Vagina (tissue), 2 donors: ENCODE measurements around the gene TNFRSF19. TPM values are rescaled to one million over a fixed set of nuclear protein-coding genes. Genes with fewer than 3 reads are reported as not detected.

ENCODE experiments used
- DNase-seq, 2 donors: peaks; one replicate each; pipeline ENCODE4 v3.0.0-alpha.2; 2017; ENCODE audit errors: extremely low spot score in 2 of 2
- H3K27ac ChIP-seq: fragments of 200-600 bp; sonication (generic); one replicate; pipeline ENCODE4 v1.5.1; 2019
- H3K27me3 ChIP-seq: fragments of 200-600 bp; sonication (generic); one replicate; pipeline ENCODE4 v1.5.1; 2019
- H3K36me3 ChIP-seq, 2 donors: fragments of 200-600 bp; sonication (generic); one replicate each; pipeline ENCODE4 v1.5.1; 2017 to 2019
- H3K4me1 ChIP-seq: fragments of 200-600 bp; sonication (generic); one replicate; pipeline ENCODE4 v1.5.1; 2019
- H3K4me3 ChIP-seq, 2 donors: fragments of 200-600 bp; sonication (generic); 1 replicate in 1 of 2; 2 replicates in 1 of 2; pipeline ENCODE4 v1.5.1; 2016 to 2019
- H3K9me3 ChIP-seq: fragments of 200-600 bp; sonication (generic); one replicate; pipeline ENCODE4 v1.5.1; 2019
- POLR2A ChIP-seq, 2 donors: fragments of 450-650 bp; IDR thresholded peaks; one replicate each; pipeline ENCODE4 v1.6.1; 2017; ENCODE audit warnings: antibody characterized with exemption in 2 of 2, mild to moderate bottlenecking in 2 of 2, moderate library complexity in 2 of 2
- POLR2AphosphoS5 ChIP-seq, 2 donors: sonication (generic); formaldehyde crosslinking; IDR thresholded peaks; one replicate each; pipeline ENCODE4 v1.9.0; 2017; ENCODE audit warnings: antibody characterized with exemption in 2 of 2, mild to moderate bottlenecking in 2 of 2, low read depth in 1 of 2; ENCODE audit not compliant: insufficient read depth in 1 of 2
- intact Hi-C: fragments of 100-400 bp; cut with DNase I; formaldehyde crosslinking; loops from one replicate; pipeline ENCODE4 v1.15.1; 2023
- total RNA-seq: library from RNA; depleted of rRNA; stranded (reverse); fragments of >200 nt; gene quantifications from one replicate; pipeline ENCODE4 v1.2.3, GENCODE V29; 2016
- TF ChIP-seq, protein P1 (sequence below), 3 experiments: fragments of 450-650 bp in 2 of 3; fragments of 200-600 bp in 1 of 3; sonication (generic) in 1 of 3; IDR thresholded peaks; one replicate each; pipeline ENCODE4 v1.5.1; 2017 to 2019; ENCODE audit warnings: antibody characterized with exemption in 3 of 3, mild to moderate bottlenecking in 2 of 3, moderate library complexity in 2 of 3

Gene TNFRSF19
- total RNA-seq, 1 donor from 2014 or later, result 10.3 TPM

DNA sequence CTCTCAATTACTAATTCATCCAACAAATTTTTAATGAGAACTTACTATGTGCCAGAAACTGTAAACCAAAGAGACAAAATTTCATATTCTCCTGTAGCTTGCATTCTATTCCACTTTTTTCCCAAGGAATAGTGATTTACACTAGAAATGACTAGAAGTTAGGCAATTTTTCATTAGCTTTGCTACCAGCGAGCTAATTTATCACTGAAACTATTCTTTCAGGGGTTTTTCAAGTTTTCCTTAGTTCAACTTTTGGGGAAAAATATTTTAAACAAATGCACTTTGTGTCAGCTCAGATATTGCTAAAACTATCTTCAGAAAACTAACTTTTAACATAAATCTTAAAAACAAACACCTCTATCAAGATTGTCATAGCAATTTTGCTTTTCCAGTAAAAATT is 5.4 kb downstream of the TNFRSF19 start:
- TF ChIP-seq, protein P1, sequence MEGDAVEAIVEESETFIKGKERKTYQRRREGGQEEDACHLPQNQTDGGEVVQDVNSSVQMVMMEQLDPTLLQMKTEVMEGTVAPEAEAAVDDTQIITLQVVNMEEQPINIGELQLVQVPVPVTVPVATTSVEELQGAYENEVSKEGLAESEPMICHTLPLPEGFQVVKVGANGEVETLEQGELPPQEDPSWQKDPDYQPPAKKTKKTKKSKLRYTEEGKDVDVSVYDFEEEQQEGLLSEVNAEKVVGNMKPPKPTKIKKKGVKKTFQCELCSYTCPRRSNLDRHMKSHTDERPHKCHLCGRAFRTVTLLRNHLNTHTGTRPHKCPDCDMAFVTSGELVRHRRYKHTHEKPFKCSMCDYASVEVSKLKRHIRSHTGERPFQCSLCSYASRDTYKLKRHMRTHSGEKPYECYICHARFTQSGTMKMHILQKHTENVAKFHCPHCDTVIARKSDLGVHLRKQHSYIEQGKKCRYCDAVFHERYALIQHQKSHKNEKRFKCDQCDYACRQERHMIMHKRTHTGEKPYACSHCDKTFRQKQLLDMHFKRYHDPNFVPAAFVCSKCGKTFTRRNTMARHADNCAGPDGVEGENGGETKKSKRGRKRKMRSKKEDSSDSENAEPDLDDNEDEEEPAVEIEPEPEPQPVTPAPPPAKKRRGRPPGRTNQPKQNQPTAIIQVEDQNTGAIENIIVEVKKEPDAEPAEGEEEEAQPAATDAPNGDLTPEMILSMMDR (IDR thresholded peaks at IDR 0.05), result no peak
- TF ChIP-seq POLR2AphosphoS5 (IDR thresholded peaks at IDR 0.05; ENCODE audit: insufficient read depth in 1 of 2, low read depth in 1 of 2), result no peak
- TF ChIP-seq POLR2A (IDR thresholded peaks at IDR 0.05), result no peak
- Histone ChIP-seq H3K27me3 (no peaks in the 10 kb centered on the region), H3K4me1 (peaks cover 11% of the 10 kb centered on the region), H3K36me3 (no peaks in the 10 kb centered on the region), H3K27ac (no peak overlapping the region), H3K4me3 (no peak overlapping the region), H3K9me3 (no peaks in the 10 kb centered on the region)
- DNase-seq, result no peak
- intact Hi-C loops, result no loop called here

DNA sequence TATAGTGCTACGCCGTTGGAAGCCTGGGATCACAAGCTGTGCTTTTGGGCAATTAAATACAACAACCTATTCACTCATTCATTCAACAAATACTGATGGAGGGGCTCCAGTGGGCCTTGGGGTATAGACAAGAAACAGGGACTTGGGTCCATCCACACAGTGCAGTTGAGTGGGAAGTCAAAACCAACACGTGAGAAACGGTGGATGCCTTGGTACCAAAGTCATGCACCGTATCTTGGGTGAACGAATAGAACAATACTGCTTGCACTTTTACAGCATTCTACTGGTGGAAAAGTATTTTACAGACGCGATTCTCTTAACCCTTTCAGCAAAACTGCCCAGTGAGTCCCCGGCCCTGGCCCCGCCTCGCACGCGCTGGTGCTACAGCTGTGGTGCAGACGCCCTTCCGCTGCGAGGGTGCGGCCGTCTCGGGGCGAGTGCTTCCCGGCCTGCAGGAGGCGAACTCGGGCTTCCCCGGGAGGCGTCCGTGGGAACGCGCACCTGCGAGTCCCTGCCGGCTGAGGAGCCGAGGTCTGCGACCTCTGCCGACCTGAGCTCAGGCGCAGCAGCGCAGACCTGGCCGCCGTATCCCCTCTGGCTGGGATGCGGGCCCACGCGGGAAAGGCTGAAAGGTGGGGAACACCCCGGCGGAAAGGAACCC is 8.3 kb downstream of the TNFRSF19 start:
- no peaks in the 10 kb centered on the region for H3K9me3 ChIP-seq
- TF ChIP-seq, protein P1 (IDR thresholded peaks at IDR 0.05), result peak; percentile 38 to 71 (median 53)
- TF ChIP-seq POLR2AphosphoS5 (IDR thresholded peaks at IDR 0.05; ENCODE audit: insufficient read depth in 1 of 2, low read depth in 1 of 2) (peak in 1 of 2 donors; percentile 24), POLR2A (IDR thresholded peaks at IDR 0.05) (no peak)
- peak overlapping the region; percentile 92 for H3K27ac ChIP-seq
- intact Hi-C loops, result no loop called here
- peaks cover 11% of the 10 kb centered on the region for H3K4me1 ChIP-seq
- DNase-seq, result no peak
- H3K27me3 ChIP-seq, result no peaks in the 10 kb centered on the region
- no peaks in the 10 kb centered on the region for H3K36me3 ChIP-seq
- H3K4me3 ChIP-seq, result peak overlapping the region; percentile 91

DNA sequence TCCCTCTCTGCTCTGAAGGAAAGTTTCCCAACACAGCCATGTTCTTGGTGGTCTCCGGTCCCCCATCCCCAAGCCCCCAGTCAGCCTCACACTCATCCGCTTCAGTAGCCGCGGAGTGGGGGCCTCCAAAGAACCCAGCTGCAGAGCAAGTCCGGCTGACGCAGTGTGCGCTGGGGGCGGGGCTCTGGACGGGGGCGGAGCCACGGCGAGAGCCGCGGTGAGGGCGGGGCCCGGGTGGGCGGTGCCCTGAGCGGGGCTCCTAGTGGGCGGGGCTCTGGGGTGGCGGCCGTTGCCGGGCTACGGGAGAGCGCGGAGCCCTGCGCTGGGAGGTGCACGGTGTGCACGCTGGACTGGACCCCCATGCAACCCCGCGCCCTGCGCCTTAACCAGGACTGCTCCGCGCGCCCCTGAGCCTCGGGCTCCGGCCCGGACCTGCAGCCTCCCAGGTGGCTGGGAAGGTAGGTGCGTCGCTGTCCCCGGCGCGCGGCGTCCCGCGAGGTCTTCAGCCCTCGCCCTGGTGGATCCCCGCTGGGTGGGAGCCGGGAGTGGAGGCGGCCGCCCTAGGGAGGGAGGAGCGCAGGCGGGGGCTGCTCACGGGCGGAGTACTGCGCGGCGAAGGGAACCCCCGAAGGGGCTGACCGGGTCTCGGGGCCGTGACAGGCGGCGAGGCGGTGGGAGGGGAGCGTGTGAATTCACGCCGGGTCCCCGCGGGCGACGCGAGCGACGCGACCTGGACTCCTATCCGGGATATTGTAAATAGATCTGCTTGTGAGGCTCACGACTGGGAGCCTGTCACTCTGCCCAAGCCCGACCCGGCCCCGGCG is 9.1 kb downstream of the TNFRSF19 start:
- peak in 1 of 2 donors; percentile 79 for TF ChIP-seq POLR2AphosphoS5 (IDR thresholded peaks at IDR 0.05; ENCODE audit: insufficient read depth in 1 of 2, low read depth in 1 of 2)
- peak in 1 of 2 donors; percentile 45 for TF ChIP-seq POLR2A (IDR thresholded peaks at IDR 0.05)
- TF ChIP-seq, protein P1 (IDR thresholded peaks at IDR 0.05), result no peak
- DNase-seq, result peak in 1 of 2 donors; percentile 93
- Histone ChIP-seq H3K27ac (peak overlapping the region; percentile 92), H3K4me3 (peak overlapping the region; percentile 91), H3K4me1 (peaks cover 11% of the 10 kb centered on the region), H3K27me3 (no peaks in the 10 kb centered on the region), H3K9me3 (no peaks in the 10 kb centered on the region), H3K36me3 (no peaks in the 10 kb centered on the region)
- intact Hi-C loops, result no loop called here

DNA sequence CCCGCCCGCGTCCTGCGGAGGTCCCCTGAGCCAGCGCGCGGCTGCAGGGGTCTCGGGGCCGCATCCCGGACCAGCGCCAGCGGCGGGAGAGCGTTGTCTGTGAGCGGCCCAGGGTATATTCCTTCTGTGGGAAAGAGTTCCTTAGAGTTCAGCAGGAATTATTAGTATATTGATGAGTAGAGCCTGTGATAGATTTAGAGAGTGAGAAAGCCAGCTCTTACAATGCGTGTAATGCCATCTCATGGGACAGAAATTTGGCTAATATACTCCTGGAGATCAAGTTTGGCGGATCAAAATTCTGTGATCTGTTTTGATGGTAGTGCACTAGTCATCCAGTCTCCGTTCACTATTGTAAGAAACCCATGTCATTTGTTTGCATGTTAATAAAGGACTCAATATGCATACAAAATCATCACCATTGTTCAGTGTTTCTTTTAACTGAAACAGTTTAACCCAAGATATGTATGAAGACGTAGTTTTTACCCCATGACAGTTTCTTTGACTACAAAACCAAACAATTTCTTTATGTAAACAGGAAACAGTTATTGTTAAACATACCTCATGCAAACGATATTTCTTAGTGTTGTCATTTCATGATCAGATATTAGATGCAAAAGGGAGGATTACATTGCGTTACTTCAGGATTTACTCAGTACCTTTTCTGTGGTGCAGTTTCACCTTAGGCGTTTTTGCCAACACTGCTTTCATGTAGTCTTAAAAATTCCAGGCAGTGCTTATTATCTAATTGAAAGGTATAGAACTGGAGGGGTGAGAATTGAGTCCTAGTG is 9.9 kb downstream of the TNFRSF19 start:
- Histone ChIP-seq H3K4me1 (peaks cover 11% of the 10 kb centered on the region), H3K9me3 (no peaks in the 10 kb centered on the region), H3K27me3 (no peaks in the 10 kb centered on the region), H3K36me3 (no peaks in the 10 kb centered on the region), H3K4me3 (peak overlapping the region; percentile 91), H3K27ac (peak overlapping the region; percentile 42)
- TF ChIP-seq POLR2AphosphoS5 (IDR thresholded peaks at IDR 0.05; ENCODE audit: insufficient read depth in 1 of 2, low read depth in 1 of 2) (no peak), POLR2A (IDR thresholded peaks at IDR 0.05) (no peak)
- TF ChIP-seq, protein P1 (IDR thresholded peaks at IDR 0.05), result no peak
- no peak for DNase-seq
- intact Hi-C loops, result no loop called here
